HCT116 (cell line): Measurements from ENCODE around the gene CPD. TPM values are rescaled to one million over a fixed set of nuclear protein-coding genes. Genes with fewer than 3 reads are reported as not detected.

ENCODE experiments used
- ATAC-seq: fragments of 200-7000 bp; cut with Tn5 transposase; 2 replicates; pipeline ENCODE4 v1.9.1; 2020; ENCODE audit warnings: mild to moderate bottlenecking, moderate library complexity
- BruUV-seq: library from RNA; stranded (reverse); fragments of 400-500 nt; replicated peaks from 2 replicates; lab custom pipeline; 2021; lab: Mats Ljungman, UMichigan
- CTCF ChIA-PET: fragments of 300-600 bp; sonication (Branson Sonifier 250); formaldehyde crosslinking; loops from one replicate; lab custom pipeline; 2021; ENCODE audit warnings: antibody characterized with exemption; lab: Charles Lee
- POLR2A ChIA-PET: fragments of 300-600, 350-600 bp; sonication (Branson Sonifier 250); formaldehyde crosslinking; loops from one replicate; lab custom pipeline; 2021; ENCODE audit warnings: antibody characterized with exemption; lab: Charles Lee
- RAD21 ChIA-PET, 2 experiments: fragments of 300-600 bp; sonication (Branson Sonifier 250); formaldehyde crosslinking; loops; one replicate each; lab custom pipeline; 2023; ENCODE audit warnings: low total read pairs in 2 of 2; ENCODE audit not compliant: uncharacterized antibody in 2 of 2, unreplicated experiment in 2 of 2, low non-redundant PET in 1 of 2; lab: Charles Lee
- DNase-seq: peaks from one replicate; pipeline ENCODE4 v3.0.0-alpha.2; 2010; ENCODE audit warnings: low read depth, low spot score
- H2AFZ ChIP-seq: fragments of 200-600 bp; shearing (Covaris generic), sonication (generic); 2 replicates; pipeline ENCODE4 v1.6.1; 2017; ENCODE audit warnings: low read depth, mixed run types, mixed read lengths, antibody characterized with exemption, low read length; ENCODE audit not compliant: poor library complexity, severe bottlenecking
- H3K27ac ChIP-seq: 2 replicates; pipeline ENCODE4 v1.5.1; 2012; ENCODE audit warnings: low read depth, low read length
- H3K27me3 ChIP-seq: fragments of 200-600 bp; sonication (generic); 2 replicates; pipeline ENCODE4 v1.6.1; 2016; ENCODE audit warnings: mixed run types, low read length, mixed read lengths; ENCODE audit not compliant: insufficient read depth
- H3K36me3 ChIP-seq, 2 experiments: fragments of 200-500 bp in 1 of 2; fragments of 200-600 bp in 1 of 2; sonication (Bioruptor generic) in 1 of 2; sonication (generic) in 1 of 2; 2 replicates each; pipeline versions ENCODE4 v1.5.1 to v1.6.1; 2014 to 2016; ENCODE audit warnings: low read length in 2 of 2, inconsistent platforms in 1 of 2, mixed read lengths in 1 of 2, mixed run types in 1 of 2; ENCODE audit not compliant: insufficient read depth in 2 of 2, control insufficient read depth in 1 of 2
- H3K4me1 ChIP-seq, 2 experiments: fragments of 200-600 bp in 1 of 2; sonication (generic) in 1 of 2; 2 replicates each; pipeline versions ENCODE4 v1.5.1 to v1.6.1; 2012 to 2017; ENCODE audit warnings: low read length in 2 of 2, inconsistent platforms in 1 of 2, mild to moderate bottlenecking in 1 of 2, mixed read lengths in 1 of 2, mixed run types in 1 of 2, moderate library complexity in 1 of 2; ENCODE audit not compliant: insufficient read depth in 2 of 2, control insufficient read depth in 1 of 2
- H3K4me2 ChIP-seq: fragments of 200-600 bp; sonication (generic); 2 replicates; pipeline ENCODE4 v1.6.1; 2017; ENCODE audit warnings: mixed run types, low read length, mixed read lengths
- H3K4me3 ChIP-seq, 2 experiments: fragments of 200-600 bp in 1 of 2; sonication (generic) in 1 of 2; replicated peaks in 1 of 2; 2 replicates each; pipeline ENCODE4 v1.5.1; 2011 to 2016; ENCODE audit warnings: low read length in 2 of 2, control low read depth in 1 of 2, low read depth in 1 of 2, mild to moderate bottlenecking in 1 of 2, mixed read lengths in 1 of 2, mixed run types in 1 of 2
- H3K79me2 ChIP-seq: fragments of 200-600 bp; sonication (generic); 2 replicates; pipeline ENCODE4 v1.6.1; 2017; ENCODE audit warnings: mild to moderate bottlenecking, mixed run types, low read length, moderate library complexity, mixed read lengths; ENCODE audit not compliant: insufficient read depth
- H3K9ac ChIP-seq: fragments of 200-600 bp; sonication (generic); 2 replicates; pipeline ENCODE4 v1.6.1; 2016; ENCODE audit warnings: low read length, mixed read lengths
- H3K9me2 ChIP-seq: fragments of 200-600 bp; sonication (generic), shearing (Covaris generic); 2 replicates; pipeline ENCODE4 v1.6.1; 2017; ENCODE audit warnings: mixed run types, mild to moderate bottlenecking, moderate library complexity; ENCODE audit not compliant: insufficient read depth
- H3K9me3 ChIP-seq, 2 experiments: fragments of 200-500 bp in 1 of 2; fragments of 200-600 bp in 1 of 2; sonication (Bioruptor generic) in 1 of 2; sonication (generic) in 1 of 2; 2 replicates each; pipeline ENCODE4 v1.6.1; 2014 to 2017; ENCODE audit warnings: low read length in 2 of 2, mixed read lengths in 2 of 2, inconsistent platforms in 1 of 2, low read depth in 1 of 2, mild to moderate bottlenecking in 1 of 2, mixed run types in 1 of 2, moderate library complexity in 1 of 2; ENCODE audit not compliant: control insufficient read depth in 1 of 2, insufficient read depth in 1 of 2
- H4K20me1 ChIP-seq: fragments of 200-600 bp; sonication (generic), shearing (Covaris generic); 2 replicates; pipeline ENCODE4 v1.6.1; 2017; ENCODE audit warnings: mixed run types, mild to moderate bottlenecking, moderate library complexity; ENCODE audit not compliant: insufficient read depth
- CEBPB ChIP-seq: IDR thresholded peaks from 2 replicates; pipeline ENCODE4 v1.6.1; 2012; ENCODE audit warnings: low read depth
- EGR1 ChIP-seq: IDR thresholded peaks from 2 replicates; pipeline ENCODE4 v1.6.1; 2012; ENCODE audit warnings: low read depth
- EZH2 ChIP-seq: fragments of 200-600 bp; sonication (generic); IDR thresholded peaks from 2 replicates; pipeline ENCODE4 v1.6.1; 2017; ENCODE audit warnings: antibody characterized with exemption, mixed run types
- EZH2phosphoT487 ChIP-seq: fragments of 200-600 bp; IDR thresholded peaks from 2 replicates; pipeline ENCODE4 v1.6.1; 2018; ENCODE audit warnings: antibody characterized with exemption, borderline replicate concordance
- FOSL1 ChIP-seq: IDR thresholded peaks from 2 replicates; pipeline ENCODE4 v1.6.1; 2012; ENCODE audit warnings: low read depth
- JUND ChIP-seq: IDR thresholded peaks from 2 replicates; pipeline ENCODE4 v1.6.1; 2012
- POLR2A ChIP-seq: IDR thresholded peaks from 2 replicates; pipeline ENCODE4 v1.7.0; 2011; ENCODE audit warnings: borderline replicate concordance; ENCODE audit not compliant: insufficient read depth, insufficient read length; ENCODE audit errors: extremely low read depth
- POLR2AphosphoS5 ChIP-seq: IDR thresholded peaks from 2 replicates; pipeline ENCODE4 v1.6.1; 2011; ENCODE audit warnings: mild to moderate bottlenecking, low read depth, low read length, moderate library complexity
- RAD21 ChIP-seq: IDR thresholded peaks from 2 replicates; pipeline ENCODE4 v1.6.1; 2012; ENCODE audit warnings: low read depth, mild to moderate bottlenecking
- SIN3A ChIP-seq: IDR thresholded peaks from 2 replicates; pipeline ENCODE4 v1.6.1; 2012; ENCODE audit warnings: low read depth
- SP1 ChIP-seq: IDR thresholded peaks from 2 replicates; pipeline ENCODE4 v1.6.1; 2012; ENCODE audit warnings: low read depth
- SRF ChIP-seq: IDR thresholded peaks from 2 replicates; pipeline ENCODE4 v1.6.1; 2012; ENCODE audit warnings: low read depth
- YY1 ChIP-seq: IDR thresholded peaks from 2 replicates; pipeline ENCODE4 v1.6.1; 2011; ENCODE audit warnings: low read length, low read depth, moderate library complexity, mild to moderate bottlenecking; ENCODE audit not compliant: insufficient replicate concordance; ENCODE audit errors: extremely low read depth
- ZNF274 ChIP-seq: fragments of 200-500 bp; sonication (Bioruptor generic); IDR thresholded peaks from 2 replicates; pipeline ENCODE4 v1.6.1; 2014; ENCODE audit warnings: mild to moderate bottlenecking, low read depth, low read length, inconsistent platforms
- intact Hi-C: fragments of 100-400 bp; cut with micrococcal nuclease; formaldehyde crosslinking; loops from 2 replicates; pipeline ENCODE4 v1.10.0; 2022
- total RNA-seq: library from RNA; stranded (reverse); gene quantifications from one replicate; pipeline ENCODE4 v1.2.1, GENCODE V29; 2021; ENCODE audit not compliant: unreplicated experiment
- TF ChIP-seq, protein P1 (sequence below): IDR thresholded peaks from 2 replicates; pipeline ENCODE4 v1.6.1; 2012; ENCODE audit warnings: low read depth
- TF ChIP-seq, protein P2 (sequence below): IDR thresholded peaks from 2 replicates; pipeline ENCODE4 v1.6.1; 2012

The CPD gene
- total RNA-seq, 1 experiment from 2014 or later: 47.2 TPM

DNA sequence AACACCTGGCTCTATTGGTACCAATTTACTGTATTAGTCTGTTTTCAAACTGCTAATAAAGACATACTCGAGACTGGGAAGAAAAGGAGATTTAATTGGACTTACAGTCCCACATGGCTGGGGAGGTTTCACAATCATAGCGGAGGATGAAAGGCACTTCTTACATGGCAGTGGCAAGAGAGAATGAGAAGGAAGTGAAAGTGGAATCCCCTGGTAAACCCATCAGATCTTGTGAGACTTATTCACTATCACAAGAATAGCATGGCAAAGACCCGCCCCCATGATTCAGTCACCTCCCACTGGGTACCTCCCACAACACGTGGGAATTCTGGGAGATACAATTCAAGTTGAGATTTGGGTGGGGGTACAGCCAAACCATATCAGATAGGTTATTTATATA, 75.9 kb downstream of the CPD start:
- ChIA-PET POLR2A (no interaction called here), RAD21 (no interaction called here), CTCF (no interaction called here)
- Histone ChIP-seq H2AFZ (no peak overlapping the region), H3K4me2 (no peak overlapping the region), H3K79me2 (no peaks in the 10 kb centered on the region), H4K20me1 (0 out of 2 replicates have a peak, but pooled peaks cover under 1% of the 10 kb centered on the region), H3K9ac (no peak overlapping the region), H3K36me3 (peaks cover 7 to 9% of the 10 kb centered on the region in 2 experiments; a peak in 2 of 4 replicates), H3K9me2 (no peaks in the 10 kb centered on the region), H3K4me3 (no peak overlapping the region), H3K27ac (no peak overlapping the region), H3K9me3 (no peaks in the 10 kb centered on the region), H3K27me3 (no peaks in the 10 kb centered on the region), H3K4me1 (no peaks in the 10 kb centered on the region; a peak in 1 of 4 replicates)
- ATAC-seq (no peak), DNase-seq (no peak)
- intact Hi-C loops: no loop called here
- BruUV-seq: no TSS peak
- TF ChIP-seq YY1 (no peak), POLR2A (no peak), RAD21 (no peak), POLR2AphosphoS5 (no peak), ZNF274 (no peak), EGR1 (no peak), EZH2 (no peak), FOSL1 (no peak), EZH2phosphoT487 (no peak), SRF (no peak), JUND (no peak), SP1 (no peak), CEBPB (no peak), SIN3A (no peak)
- TF ChIP-seq, protein P1, sequence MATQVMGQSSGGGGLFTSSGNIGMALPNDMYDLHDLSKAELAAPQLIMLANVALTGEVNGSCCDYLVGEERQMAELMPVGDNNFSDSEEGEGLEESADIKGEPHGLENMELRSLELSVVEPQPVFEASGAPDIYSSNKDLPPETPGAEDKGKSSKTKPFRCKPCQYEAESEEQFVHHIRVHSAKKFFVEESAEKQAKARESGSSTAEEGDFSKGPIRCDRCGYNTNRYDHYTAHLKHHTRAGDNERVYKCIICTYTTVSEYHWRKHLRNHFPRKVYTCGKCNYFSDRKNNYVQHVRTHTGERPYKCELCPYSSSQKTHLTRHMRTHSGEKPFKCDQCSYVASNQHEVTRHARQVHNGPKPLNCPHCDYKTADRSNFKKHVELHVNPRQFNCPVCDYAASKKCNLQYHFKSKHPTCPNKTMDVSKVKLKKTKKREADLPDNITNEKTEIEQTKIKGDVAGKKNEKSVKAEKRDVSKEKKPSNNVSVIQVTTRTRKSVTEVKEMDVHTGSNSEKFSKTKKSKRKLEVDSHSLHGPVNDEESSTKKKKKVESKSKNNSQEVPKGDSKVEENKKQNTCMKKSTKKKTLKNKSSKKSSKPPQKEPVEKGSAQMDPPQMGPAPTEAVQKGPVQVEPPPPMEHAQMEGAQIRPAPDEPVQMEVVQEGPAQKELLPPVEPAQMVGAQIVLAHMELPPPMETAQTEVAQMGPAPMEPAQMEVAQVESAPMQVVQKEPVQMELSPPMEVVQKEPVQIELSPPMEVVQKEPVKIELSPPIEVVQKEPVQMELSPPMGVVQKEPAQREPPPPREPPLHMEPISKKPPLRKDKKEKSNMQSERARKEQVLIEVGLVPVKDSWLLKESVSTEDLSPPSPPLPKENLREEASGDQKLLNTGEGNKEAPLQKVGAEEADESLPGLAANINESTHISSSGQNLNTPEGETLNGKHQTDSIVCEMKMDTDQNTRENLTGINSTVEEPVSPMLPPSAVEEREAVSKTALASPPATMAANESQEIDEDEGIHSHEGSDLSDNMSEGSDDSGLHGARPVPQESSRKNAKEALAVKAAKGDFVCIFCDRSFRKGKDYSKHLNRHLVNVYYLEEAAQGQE: no peak
- TF ChIP-seq, protein P2, sequence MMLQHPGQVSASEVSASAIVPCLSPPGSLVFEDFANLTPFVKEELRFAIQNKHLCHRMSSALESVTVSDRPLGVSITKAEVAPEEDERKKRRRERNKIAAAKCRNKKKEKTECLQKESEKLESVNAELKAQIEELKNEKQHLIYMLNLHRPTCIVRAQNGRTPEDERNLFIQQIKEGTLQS: no peak
